WERI-Rb-1 (cell line): Measurements from ENCODE around the gene NAA15.
A peak's percentile ranks its signal among the peaks of the same experiment; 100 is the strongest.

ENCODE experiments used
- DNase-seq: peaks from one replicate; pipeline ENCODE4 v3.0.0-alpha.2; 2020
- H3K27ac ChIP-seq: fragments of 250-450 bp; sonication (Bioruptor Pico); 2 replicates; pipeline ENCODE4 v1.5.1; 2020; ENCODE audit warnings: mild to moderate bottlenecking, moderate library complexity
- H3K27me3 ChIP-seq: fragments of 250-450 bp; sonication (Bioruptor Pico); 2 replicates; pipeline ENCODE4 v1.5.1; 2021; ENCODE audit warnings: mild to moderate bottlenecking, low read depth, moderate library complexity; ENCODE audit not compliant: insufficient read depth, severe bottlenecking
- H3K36me3 ChIP-seq: fragments of 250-450 bp; sonication (Bioruptor Pico); 2 replicates; pipeline ENCODE4 v1.5.1; 2020; ENCODE audit warnings: mild to moderate bottlenecking, moderate library complexity
- H3K4me3 ChIP-seq: 2 replicates; pipeline ENCODE4 v1.5.1; 2011; ENCODE audit warnings: low read depth, mild to moderate bottlenecking, control low read depth, low read length
- H3K9me3 ChIP-seq: fragments of 250-450 bp; sonication (Bioruptor Pico); 2 replicates; pipeline ENCODE4 v1.5.1; 2021; ENCODE audit warnings: mild to moderate bottlenecking, moderate library complexity; ENCODE audit not compliant: severe bottlenecking
- CTCF ChIP-seq: IDR thresholded peaks from 2 replicates; pipeline ENCODE4 v1.5.1; 2011; ENCODE audit warnings: low read depth, mild to moderate bottlenecking, control low read depth, inconsistent platforms, low read length

Gene NAA15

GRCh38 chr4:139266208-139266582, 35.1 kb upstream of the NAA15 start:
- no peaks in the 10 kb centered on the region for H3K27me3 ChIP-seq
- no peaks in the 10 kb centered on the region for H3K36me3 ChIP-seq
- H3K9me3 ChIP-seq, result no peaks in the 10 kb centered on the region
- TF ChIP-seq CTCF, result no peak
- peak overlapping the region; percentile 76 for H3K27ac ChIP-seq
- H3K4me3 ChIP-seq, result peak overlapping the region; percentile 74
- DNase-seq, result no peak

GRCh38 chr4:139266583-139267257, 34.6 kb upstream of the NAA15 start:
- Histone ChIP-seq H3K27ac (peak overlapping the region; percentile 76), H3K9me3 (no peaks in the 10 kb centered on the region), H3K4me3 (peak overlapping the region; percentile 74), H3K36me3 (no peaks in the 10 kb centered on the region), H3K27me3 (no peaks in the 10 kb centered on the region)
- no peak for TF ChIP-seq CTCF
- DNase-seq, result peak; percentile 76

- TF ChIP-seq CTCF, result no peak
- Histone ChIP-seq H3K9me3 (no peaks in the 10 kb centered on the region), H3K27me3 (no peaks in the 10 kb centered on the region), H3K36me3 (no peaks in the 10 kb centered on the region), H3K4me3 (no peak overlapping the region), H3K27ac (peak overlapping the region; percentile 76)
- no peak for DNase-seq
Measured at GRCh38 chr4:139267301-139267700, 34.0 kb upstream of the NAA15 start.

- Histone ChIP-seq H3K36me3 (no peaks in the 10 kb centered on the region), H3K4me3 (no peak overlapping the region), H3K9me3 (no peaks in the 10 kb centered on the region), H3K27me3 (no peaks in the 10 kb centered on the region), H3K27ac (no peak overlapping the region)
- no peak for DNase-seq
- no peak for TF ChIP-seq CTCF
Measured at GRCh38 chr4:139273835-139274234, 27.5 kb upstream of the NAA15 start.

GRCh38 chr4:139274790-139275189, 26.5 kb upstream of the NAA15 start:
- Histone ChIP-seq H3K9me3 (no peaks in the 10 kb centered on the region), H3K27ac (no peak overlapping the region), H3K27me3 (no peaks in the 10 kb centered on the region), H3K36me3 (no peaks in the 10 kb centered on the region), H3K4me3 (no peak overlapping the region)
- TF ChIP-seq CTCF, result no peak
- DNase-seq, result no peak

- no peak for TF ChIP-seq CTCF
- Histone ChIP-seq H3K9me3 (no peaks in the 10 kb centered on the region), H3K36me3 (no peaks in the 10 kb centered on the region), H3K27ac (no peak overlapping the region), H3K27me3 (no peaks in the 10 kb centered on the region), H3K4me3 (no peak overlapping the region)
- DNase-seq, result no peak
Measured at GRCh38 chr4:139275281-139275735, 26.0 kb upstream of the NAA15 start.
